Duodenal mucosa (tissue), 2 donors: ENCODE measurements around the gene ZFYVE1.

Experiments used
- H3K27ac ChIP-seq: one replicate; pipeline ENCODE4 v1.7.0; 2013; ENCODE audit warnings: low read depth, low read length
- H3K27me3 ChIP-seq, 2 donors: one replicate each; pipeline ENCODE4 v1.7.0; 2013; ENCODE audit warnings: low read length in 2 of 2, control low read depth in 1 of 2; ENCODE audit not compliant: insufficient read depth in 2 of 2, control insufficient read depth in 1 of 2
- H3K36me3 ChIP-seq, 2 donors: one replicate each; pipeline ENCODE4 v1.7.0; 2013; ENCODE audit warnings: low read length in 2 of 2, control low read depth in 1 of 2; ENCODE audit not compliant: insufficient read depth in 2 of 2, control insufficient read depth in 1 of 2
- H3K4me1 ChIP-seq, 2 donors: one replicate each; pipeline ENCODE4 v1.7.0; 2013; ENCODE audit warnings: low read length in 2 of 2, control low read depth in 1 of 2; ENCODE audit not compliant: insufficient read depth in 2 of 2, control insufficient read depth in 1 of 2
- H3K4me3 ChIP-seq, 2 donors: one replicate each; pipeline ENCODE4 v1.7.0; 2013; ENCODE audit warnings: low read length in 2 of 2, low read depth in 1 of 2
- H3K9ac ChIP-seq, 2 donors: one replicate each; pipeline ENCODE4 v1.7.0; 2013; ENCODE audit warnings: low read length in 2 of 2, low read depth in 1 of 2
- H3K9me3 ChIP-seq, 2 donors: one replicate each; pipeline ENCODE4 v1.7.0; 2013; ENCODE audit warnings: low read length in 2 of 2, control low read depth in 1 of 2; ENCODE audit not compliant: control insufficient read depth in 1 of 2

The ZFYVE1 gene

DNA sequence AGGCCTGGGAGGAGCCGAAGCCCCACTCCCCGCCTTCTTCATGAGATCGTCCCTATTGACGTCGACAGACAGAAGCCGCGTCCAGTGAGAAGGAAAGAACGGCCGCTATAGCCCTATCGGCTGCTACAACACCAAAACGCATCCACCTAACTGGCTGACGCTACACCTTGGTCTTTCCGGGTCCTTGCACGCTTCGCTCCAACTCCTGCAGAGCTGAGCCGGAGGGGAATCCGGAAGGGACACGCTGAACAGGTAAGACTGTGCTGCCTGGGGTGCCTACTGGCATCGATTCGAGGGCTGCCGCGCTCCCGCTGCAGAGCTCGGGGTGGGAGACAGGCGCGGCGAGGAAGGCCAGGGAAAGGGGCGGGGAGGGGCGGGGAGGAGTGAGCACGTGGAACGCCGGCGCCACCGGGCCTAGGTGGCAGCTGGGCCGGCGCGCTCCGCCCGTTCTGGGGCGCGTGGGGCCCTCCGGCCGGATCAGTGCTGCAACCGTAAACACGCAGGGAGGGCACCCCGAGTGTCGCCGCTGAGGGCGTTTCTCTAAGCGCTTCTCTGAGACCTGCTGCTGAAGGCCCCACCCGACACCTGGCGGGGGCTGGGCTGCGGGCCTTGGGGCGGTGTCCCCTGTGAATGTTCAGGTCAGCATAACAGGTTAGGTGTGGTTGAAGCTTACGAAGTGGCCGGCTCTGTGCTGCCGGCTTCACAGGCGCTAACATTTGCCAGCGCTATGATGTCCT lies 100.4 kb downstream of the ZFYVE1 start, which contains the start of gene DCAF4:
DCAF4 (plus strand) TSS at position 173 of the 737 bp plus-strand sequence. CDS start 11,515 bp downstream, outside the sequence.
- H3K9ac ChIP-seq: peak within 1 kb of the TSS; percentile 59 to 71
- H3K9me3 ChIP-seq: no peaks in the 10 kb centered on the region
- peak within 1 kb of the TSS; percentile 80 to 97 for H3K4me3 ChIP-seq
- peak within 1 kb of the TSS; percentile 60 for H3K27ac ChIP-seq
- H3K4me1 ChIP-seq: peaks cover 9 to 10% of the 10 kb centered on the region in 2 donors
- no peaks in the 10 kb centered on the region for H3K27me3 ChIP-seq
- no peaks in the 10 kb centered on the region for H3K36me3 ChIP-seq

DNA sequence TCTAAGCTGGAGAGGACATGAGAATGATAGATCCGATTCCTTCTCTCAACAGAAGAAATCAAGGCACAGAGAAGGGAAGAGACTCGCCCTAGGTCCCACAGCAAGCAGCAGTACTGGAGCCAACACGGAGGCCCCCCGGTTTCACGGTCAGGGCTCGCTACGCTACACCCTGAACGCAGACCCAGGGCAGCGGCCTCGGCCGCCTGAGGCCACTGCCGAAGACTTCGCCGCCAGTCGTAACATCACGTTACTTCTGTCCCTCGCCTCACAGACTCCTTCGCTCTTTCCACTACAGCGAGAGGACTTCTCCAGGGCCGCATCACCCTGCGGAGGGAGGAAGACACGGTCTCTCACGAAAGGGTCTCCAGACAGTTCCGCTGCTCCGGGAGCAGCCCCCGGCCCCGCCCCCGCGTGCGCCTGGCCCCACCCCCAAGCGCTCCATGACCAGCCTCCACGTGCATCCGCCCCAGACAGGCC lies 101.1 kb downstream of the ZFYVE1 start:
- H3K27me3 ChIP-seq: no peaks in the 10 kb centered on the region
- peak overlapping the region; percentile 47 to 59 for H3K9ac ChIP-seq
- no peak overlapping the region for H3K27ac ChIP-seq
- no peaks in the 10 kb centered on the region for H3K9me3 ChIP-seq
- peak overlapping the region; percentile 80 to 97 for H3K4me3 ChIP-seq
- H3K36me3 ChIP-seq: no peaks in the 10 kb centered on the region
- H3K4me1 ChIP-seq: peaks cover 9 to 10% of the 10 kb centered on the region in 2 donors

DNA sequence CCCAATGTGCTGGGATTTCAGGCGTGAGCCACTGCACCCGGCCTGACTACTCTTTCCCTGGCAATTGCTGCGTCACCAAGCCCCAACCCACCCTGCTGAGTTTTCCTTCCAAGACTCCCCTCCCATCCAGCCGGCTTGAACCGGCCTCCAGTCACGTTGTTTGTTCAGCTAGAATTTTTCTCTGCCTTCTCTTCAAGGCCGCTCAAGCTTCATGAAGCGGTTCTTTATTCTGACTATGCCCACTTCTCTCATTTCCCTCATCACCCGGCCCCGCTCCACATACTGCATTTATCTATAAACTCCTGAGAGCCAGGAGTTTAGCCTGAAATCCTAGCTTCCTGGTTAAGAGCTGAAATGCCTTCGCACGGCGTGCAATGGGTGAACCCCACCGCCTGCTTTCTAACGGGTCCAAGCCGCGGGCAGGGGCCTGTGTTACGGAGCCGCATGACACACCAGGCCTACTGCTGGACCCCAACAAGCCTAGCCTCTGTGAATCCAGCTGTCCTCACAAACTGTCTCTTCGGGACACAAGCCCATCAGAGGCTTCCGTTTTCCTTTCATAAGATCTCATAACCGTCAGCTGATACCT lies 101.6 kb downstream of the ZFYVE1 start:
- H3K4me3 ChIP-seq: peak overlapping the region; percentile 80 to 97
- no peak overlapping the region for H3K27ac ChIP-seq
- H3K9ac ChIP-seq: peak overlapping the region in 1 of 2 donors; percentile 59
- H3K4me1 ChIP-seq: peaks cover 9 to 10% of the 10 kb centered on the region in 2 donors
- no peaks in the 10 kb centered on the region for H3K27me3 ChIP-seq
- H3K9me3 ChIP-seq: no peaks in the 10 kb centered on the region
- H3K36me3 ChIP-seq: no peaks in the 10 kb centered on the region

DNA sequence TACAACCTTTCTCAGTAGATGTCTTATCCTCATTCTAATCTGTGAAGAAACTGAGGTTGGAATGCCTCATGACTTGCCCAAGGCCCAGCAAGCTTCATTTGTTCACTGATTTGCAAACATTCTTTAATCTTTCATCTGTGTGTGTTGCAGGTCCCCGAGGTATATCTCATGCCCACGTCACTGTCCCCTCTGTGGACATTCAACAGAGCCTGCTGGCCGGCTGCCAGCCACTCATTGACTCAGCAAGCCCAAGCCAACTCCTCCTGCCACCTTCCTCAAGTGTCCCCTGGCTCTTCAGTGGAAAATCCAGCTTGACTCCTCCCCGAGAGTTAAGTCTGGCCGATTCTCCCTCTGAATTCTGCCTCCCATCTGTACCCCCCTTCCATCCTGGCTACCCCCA lies 102.6 kb downstream of the ZFYVE1 start:
- H3K27me3 ChIP-seq: peaks cover 0 to 6% of the 10 kb centered on the region in 2 donors
- no peaks in the 10 kb centered on the region for H3K9me3 ChIP-seq
- H3K4me3 ChIP-seq: no peak overlapping the region
- no peak overlapping the region for H3K9ac ChIP-seq
- no peak overlapping the region for H3K27ac ChIP-seq
- H3K4me1 ChIP-seq: peaks cover 9 to 10% of the 10 kb centered on the region in 2 donors
- H3K36me3 ChIP-seq: no peaks in the 10 kb centered on the region

DNA sequence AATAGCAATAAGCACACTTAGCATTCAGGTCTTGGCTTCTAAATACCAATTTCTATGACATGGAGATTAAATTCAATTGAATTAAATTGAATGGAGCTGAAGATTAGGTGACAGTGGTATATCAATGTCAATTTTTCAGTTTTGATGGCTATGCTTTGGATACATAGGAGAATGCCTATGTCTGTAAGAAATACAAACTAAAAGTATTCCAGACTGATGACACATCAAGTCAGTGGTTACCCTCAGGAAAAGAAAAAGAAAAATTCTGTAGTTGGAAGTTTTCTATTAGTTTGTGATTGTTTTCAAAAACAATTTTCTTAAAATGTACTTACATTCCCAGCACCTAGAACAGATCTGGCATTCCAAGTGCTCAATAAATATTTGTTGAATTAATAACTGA lies 105.5 kb downstream of the ZFYVE1 start:
- H3K9ac ChIP-seq: no peak overlapping the region
- no peak overlapping the region for H3K27ac ChIP-seq
- H3K27me3 ChIP-seq: peaks cover 0 to 16% of the 10 kb centered on the region in 2 donors
- H3K4me3 ChIP-seq: no peak overlapping the region
- H3K9me3 ChIP-seq: no peaks in the 10 kb centered on the region
- peaks cover 5 to 6% of the 10 kb centered on the region in 2 donors for H3K4me1 ChIP-seq
- no peaks in the 10 kb centered on the region for H3K36me3 ChIP-seq

DNA sequence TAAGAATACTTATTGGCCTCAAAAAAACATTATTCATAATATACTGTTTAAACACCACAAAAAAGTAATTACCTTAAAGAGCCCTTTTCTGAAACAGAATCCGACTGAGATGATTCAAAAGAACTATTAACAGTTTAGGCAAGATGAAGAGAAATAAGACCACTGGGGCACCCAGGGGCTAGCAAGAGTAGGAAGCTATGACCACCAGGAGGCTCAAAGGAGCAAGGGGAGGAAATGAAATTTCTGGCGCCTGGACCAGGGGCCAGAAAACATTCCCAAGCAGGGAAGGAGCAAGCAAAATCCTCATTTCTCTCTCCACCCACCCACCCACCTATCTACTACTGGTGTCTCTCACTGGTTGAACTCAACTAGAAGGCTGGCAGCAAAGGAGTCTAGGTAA lies 106.9 kb downstream of the ZFYVE1 start:
- no peaks in the 10 kb centered on the region for H3K4me1 ChIP-seq
- H3K27ac ChIP-seq: no peak overlapping the region
- peaks cover 0 to 16% of the 10 kb centered on the region in 2 donors for H3K27me3 ChIP-seq
- no peak overlapping the region for H3K9ac ChIP-seq
- H3K4me3 ChIP-seq: no peak overlapping the region
- H3K36me3 ChIP-seq: no peaks in the 10 kb centered on the region
- no peaks in the 10 kb centered on the region for H3K9me3 ChIP-seq
